GM19239 (cell line): Measurements from ENCODE around the gene PRUNE1.

Experiments
- DNase-seq: peaks from one replicate; pipeline ENCODE4 v3.0.0; 2011; ENCODE audit warnings: low spot score; ENCODE audit not compliant: insufficient read length
- FAIRE-seq: peaks from 2 replicates; lab custom pipeline; 2011; peaks lifted over from hg19 to GRCh38; lab: Jason Lieb, UNC

PRUNE1 gene

GRCh38 chr1:151070474-151071276 lies 62.4 kb downstream of the PRUNE1 start, which contains the start of gene GABPB2:
Gene GABPB2 (plus strand): TSS chr1:151070761. CDS start chr1:151088190, 17,429 bp downstream.
- DNase-seq = peak; percentile 79
- peak; percentile 95 for FAIRE-seq

- DNase-seq = no peak
These were observed 64.0 kb downstream of the PRUNE1 start for GRCh38 chr1:151072224-151072623.

More at GRCh38 chr1:151072224-151072623, 64.0 kb downstream of the PRUNE1 start:
- no peak for FAIRE-seq
